Panc1 (cell line): Measurements from ENCODE around the gene ASTN2.

Source experiments
- POLR2AphosphoS5 ChIP-seq: IDR thresholded peaks from 2 replicates; pipeline ENCODE4 v1.6.1; 2012; ENCODE audit warnings: mild to moderate bottlenecking, low read depth, low read length, moderate library complexity
- SIN3A ChIP-seq: IDR thresholded peaks from 2 replicates; pipeline ENCODE4 v1.6.1; 2012; ENCODE audit warnings: low read depth, mild to moderate bottlenecking, low read length, moderate library complexity, borderline replicate concordance; ENCODE audit not compliant: insufficient read depth
- TCF7L2 ChIP-seq: IDR thresholded peaks from 2 replicates; pipeline ENCODE4 v1.6.1; 2011; ENCODE audit warnings: mild to moderate bottlenecking, low read depth, low read length, inconsistent platforms
- TF ChIP-seq, protein P1 (sequence below): fragments of 450-650 bp; IDR thresholded peaks from 2 replicates; pipeline ENCODE4 v1.5.1; 2017; ENCODE audit warnings: mild to moderate bottlenecking
- TF ChIP-seq, protein P2 (sequence below), 2 experiments: IDR thresholded peaks; 2 replicates each; pipeline ENCODE4 v1.6.1; 2011 to 2012; ENCODE audit warnings: low read depth in 2 of 2, control low read depth in 1 of 2, low read length in 1 of 2, mild to moderate bottlenecking in 1 of 2, moderate library complexity in 1 of 2; ENCODE audit not compliant: insufficient read depth in 1 of 2

DNA sequence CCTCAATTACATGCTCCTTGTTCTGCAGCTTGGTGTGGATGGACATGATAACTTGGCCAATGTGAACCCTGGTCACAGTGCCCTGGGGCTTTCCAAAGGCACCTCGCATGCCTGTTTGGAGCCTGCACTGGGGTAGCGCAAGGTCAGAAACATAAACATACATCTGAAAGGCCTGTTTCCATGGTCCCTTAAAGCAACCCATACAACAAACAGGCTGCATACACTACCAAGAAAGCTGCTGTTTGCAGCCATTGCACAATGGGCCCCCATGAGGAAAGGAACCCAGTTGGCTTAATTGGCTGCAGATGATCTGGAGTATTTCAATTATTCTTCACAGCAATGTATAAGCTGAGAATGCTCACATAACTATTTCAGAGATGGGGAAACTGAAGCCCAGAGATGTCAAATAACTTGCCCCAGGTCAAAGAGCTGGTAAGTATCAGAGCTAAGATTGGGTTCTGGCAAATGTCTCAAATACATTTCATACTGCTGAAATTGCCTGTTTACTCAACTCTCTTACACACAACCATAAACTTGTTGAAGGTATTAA, 233.9 kb downstream of the ASTN2 start:
- TF ChIP-seq, protein P1, sequence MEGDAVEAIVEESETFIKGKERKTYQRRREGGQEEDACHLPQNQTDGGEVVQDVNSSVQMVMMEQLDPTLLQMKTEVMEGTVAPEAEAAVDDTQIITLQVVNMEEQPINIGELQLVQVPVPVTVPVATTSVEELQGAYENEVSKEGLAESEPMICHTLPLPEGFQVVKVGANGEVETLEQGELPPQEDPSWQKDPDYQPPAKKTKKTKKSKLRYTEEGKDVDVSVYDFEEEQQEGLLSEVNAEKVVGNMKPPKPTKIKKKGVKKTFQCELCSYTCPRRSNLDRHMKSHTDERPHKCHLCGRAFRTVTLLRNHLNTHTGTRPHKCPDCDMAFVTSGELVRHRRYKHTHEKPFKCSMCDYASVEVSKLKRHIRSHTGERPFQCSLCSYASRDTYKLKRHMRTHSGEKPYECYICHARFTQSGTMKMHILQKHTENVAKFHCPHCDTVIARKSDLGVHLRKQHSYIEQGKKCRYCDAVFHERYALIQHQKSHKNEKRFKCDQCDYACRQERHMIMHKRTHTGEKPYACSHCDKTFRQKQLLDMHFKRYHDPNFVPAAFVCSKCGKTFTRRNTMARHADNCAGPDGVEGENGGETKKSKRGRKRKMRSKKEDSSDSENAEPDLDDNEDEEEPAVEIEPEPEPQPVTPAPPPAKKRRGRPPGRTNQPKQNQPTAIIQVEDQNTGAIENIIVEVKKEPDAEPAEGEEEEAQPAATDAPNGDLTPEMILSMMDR = no peak
- TF ChIP-seq, protein P2, sequence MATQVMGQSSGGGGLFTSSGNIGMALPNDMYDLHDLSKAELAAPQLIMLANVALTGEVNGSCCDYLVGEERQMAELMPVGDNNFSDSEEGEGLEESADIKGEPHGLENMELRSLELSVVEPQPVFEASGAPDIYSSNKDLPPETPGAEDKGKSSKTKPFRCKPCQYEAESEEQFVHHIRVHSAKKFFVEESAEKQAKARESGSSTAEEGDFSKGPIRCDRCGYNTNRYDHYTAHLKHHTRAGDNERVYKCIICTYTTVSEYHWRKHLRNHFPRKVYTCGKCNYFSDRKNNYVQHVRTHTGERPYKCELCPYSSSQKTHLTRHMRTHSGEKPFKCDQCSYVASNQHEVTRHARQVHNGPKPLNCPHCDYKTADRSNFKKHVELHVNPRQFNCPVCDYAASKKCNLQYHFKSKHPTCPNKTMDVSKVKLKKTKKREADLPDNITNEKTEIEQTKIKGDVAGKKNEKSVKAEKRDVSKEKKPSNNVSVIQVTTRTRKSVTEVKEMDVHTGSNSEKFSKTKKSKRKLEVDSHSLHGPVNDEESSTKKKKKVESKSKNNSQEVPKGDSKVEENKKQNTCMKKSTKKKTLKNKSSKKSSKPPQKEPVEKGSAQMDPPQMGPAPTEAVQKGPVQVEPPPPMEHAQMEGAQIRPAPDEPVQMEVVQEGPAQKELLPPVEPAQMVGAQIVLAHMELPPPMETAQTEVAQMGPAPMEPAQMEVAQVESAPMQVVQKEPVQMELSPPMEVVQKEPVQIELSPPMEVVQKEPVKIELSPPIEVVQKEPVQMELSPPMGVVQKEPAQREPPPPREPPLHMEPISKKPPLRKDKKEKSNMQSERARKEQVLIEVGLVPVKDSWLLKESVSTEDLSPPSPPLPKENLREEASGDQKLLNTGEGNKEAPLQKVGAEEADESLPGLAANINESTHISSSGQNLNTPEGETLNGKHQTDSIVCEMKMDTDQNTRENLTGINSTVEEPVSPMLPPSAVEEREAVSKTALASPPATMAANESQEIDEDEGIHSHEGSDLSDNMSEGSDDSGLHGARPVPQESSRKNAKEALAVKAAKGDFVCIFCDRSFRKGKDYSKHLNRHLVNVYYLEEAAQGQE (IDR thresholded peaks at IDR 0.05; ENCODE audit: insufficient read depth in 1 of 2, low read depth in 2 of 2, low read length in 1 of 2) = no peak
- no peak for TF ChIP-seq TCF7L2
- no peak for TF ChIP-seq SIN3A
- TF ChIP-seq POLR2AphosphoS5 = no peak
